Measurements from ENCODE around the gene MIAT.

DNA sequence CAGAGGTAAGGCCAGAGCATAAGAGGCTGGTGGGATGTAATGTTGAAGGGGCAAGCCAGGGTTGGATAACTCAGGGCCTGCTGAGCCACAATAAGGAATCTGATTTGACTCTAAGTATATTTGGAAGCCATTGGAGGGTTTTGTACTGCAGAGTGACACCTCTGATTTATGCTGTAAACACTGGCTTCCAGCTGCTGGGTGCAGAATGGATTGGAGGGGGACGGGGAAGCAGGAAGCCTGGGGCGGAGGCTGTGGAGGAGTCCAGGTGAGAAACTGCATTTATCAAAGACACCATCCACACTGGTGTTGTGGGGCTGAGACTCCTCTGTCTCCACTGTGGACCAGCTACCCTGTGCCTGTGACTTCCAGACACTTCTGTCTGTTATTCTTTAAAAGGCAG is 26.8 kb downstream of the MIAT start:
- TF ChIP-seq, protein P1, sequence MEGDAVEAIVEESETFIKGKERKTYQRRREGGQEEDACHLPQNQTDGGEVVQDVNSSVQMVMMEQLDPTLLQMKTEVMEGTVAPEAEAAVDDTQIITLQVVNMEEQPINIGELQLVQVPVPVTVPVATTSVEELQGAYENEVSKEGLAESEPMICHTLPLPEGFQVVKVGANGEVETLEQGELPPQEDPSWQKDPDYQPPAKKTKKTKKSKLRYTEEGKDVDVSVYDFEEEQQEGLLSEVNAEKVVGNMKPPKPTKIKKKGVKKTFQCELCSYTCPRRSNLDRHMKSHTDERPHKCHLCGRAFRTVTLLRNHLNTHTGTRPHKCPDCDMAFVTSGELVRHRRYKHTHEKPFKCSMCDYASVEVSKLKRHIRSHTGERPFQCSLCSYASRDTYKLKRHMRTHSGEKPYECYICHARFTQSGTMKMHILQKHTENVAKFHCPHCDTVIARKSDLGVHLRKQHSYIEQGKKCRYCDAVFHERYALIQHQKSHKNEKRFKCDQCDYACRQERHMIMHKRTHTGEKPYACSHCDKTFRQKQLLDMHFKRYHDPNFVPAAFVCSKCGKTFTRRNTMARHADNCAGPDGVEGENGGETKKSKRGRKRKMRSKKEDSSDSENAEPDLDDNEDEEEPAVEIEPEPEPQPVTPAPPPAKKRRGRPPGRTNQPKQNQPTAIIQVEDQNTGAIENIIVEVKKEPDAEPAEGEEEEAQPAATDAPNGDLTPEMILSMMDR (conservative IDR thresholded peaks at IDR 0.05 in 1 of 2, IDR thresholded peaks at IDR 0.05 in 1 of 2; ENCODE audit: low read depth in 1 of 2, low read length in 2 of 2), result no peak
- no peak for TF ChIP-seq EZH2 (IDR thresholded peaks at IDR 0.05; ENCODE audit: low read length, missing control alignments)
